BJ (cell line): Measurements from ENCODE around the gene IRX2. TPM values are rescaled to one million over a fixed set of nuclear protein-coding genes. Genes with fewer than 3 reads are reported as not detected.

Experiments
- CTCF ChIA-PET: fragments of 350-600 bp; formaldehyde crosslinking; extraction: SDS; loops from one replicate; lab custom pipeline; 2021; ENCODE audit warnings: antibody characterized with exemption, inconsistent platforms; lab: Yijun Ruan, JAX
- POLR2A ChIA-PET: fragments of 300-600 bp; sonication (Branson Sonifier 250); formaldehyde crosslinking; extraction: SDS; loops from one replicate; lab custom pipeline; 2021; ENCODE audit warnings: antibody characterized with exemption; lab: Charles Lee
- DNase-seq: peaks from one replicate; pipeline ENCODE4 v3.0.0-alpha.2; 2011; ENCODE audit warnings: low read depth
- H3K27me3 ChIP-seq: 2 replicates; pipeline ENCODE4 v1.6.0; 2011; ENCODE audit warnings: low read length; ENCODE audit not compliant: control insufficient read depth, insufficient read depth
- H3K36me3 ChIP-seq: 2 replicates; pipeline ENCODE4 v1.5.1; 2011; ENCODE audit warnings: low read length; ENCODE audit not compliant: control insufficient read depth, insufficient read depth
- H3K4me3 ChIP-seq: 2 replicates; pipeline ENCODE4 v1.5.1; 2011; ENCODE audit warnings: low read depth, mild to moderate bottlenecking, control low read depth, low read length
- polyA plus RNA-seq: library from polyadenylated mRNA; depleted of rRNA; stranded (reverse); fragments of >200 nt; gene quantifications from 2 replicates; pipeline ENCODE4 v1.2.3, GENCODE V29; 2011
- TF ChIP-seq, protein P1 (sequence below): IDR thresholded peaks from 2 replicates; pipeline ENCODE4 v1.5.1; 2011; ENCODE audit warnings: low read depth, mild to moderate bottlenecking, control low read depth, inconsistent platforms, low read length, moderate library complexity; ENCODE audit not compliant: insufficient read depth

IRX2 gene
- polyA plus RNA-seq, 1 experiment = 1.8 TPM

DNA sequence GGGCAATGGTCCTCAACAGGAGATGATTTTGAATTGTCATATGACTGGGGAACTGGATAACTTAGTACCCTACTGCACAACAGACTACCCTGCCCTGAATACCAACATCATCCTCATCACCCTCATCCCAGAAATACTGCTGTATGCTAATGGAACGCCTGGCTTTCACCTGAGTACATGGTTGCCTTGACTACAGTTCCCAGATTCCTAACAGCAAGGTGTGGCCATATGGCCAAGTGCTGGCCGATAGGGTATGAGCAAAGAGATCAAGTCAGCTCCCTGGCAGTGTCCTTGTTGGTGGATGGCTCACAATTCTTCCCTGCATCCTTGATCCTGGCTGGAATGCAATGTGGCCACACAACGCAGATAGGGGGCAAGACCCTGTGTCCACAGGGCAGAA, 31.2 kb upstream of the IRX2 start:
- ChIA-PET CTCF (no interaction called here), POLR2A (no interaction called here)
- H3K36me3 ChIP-seq = no peaks in the 10 kb centered on the region
- DNase-seq = no peak
- TF ChIP-seq, protein P1, sequence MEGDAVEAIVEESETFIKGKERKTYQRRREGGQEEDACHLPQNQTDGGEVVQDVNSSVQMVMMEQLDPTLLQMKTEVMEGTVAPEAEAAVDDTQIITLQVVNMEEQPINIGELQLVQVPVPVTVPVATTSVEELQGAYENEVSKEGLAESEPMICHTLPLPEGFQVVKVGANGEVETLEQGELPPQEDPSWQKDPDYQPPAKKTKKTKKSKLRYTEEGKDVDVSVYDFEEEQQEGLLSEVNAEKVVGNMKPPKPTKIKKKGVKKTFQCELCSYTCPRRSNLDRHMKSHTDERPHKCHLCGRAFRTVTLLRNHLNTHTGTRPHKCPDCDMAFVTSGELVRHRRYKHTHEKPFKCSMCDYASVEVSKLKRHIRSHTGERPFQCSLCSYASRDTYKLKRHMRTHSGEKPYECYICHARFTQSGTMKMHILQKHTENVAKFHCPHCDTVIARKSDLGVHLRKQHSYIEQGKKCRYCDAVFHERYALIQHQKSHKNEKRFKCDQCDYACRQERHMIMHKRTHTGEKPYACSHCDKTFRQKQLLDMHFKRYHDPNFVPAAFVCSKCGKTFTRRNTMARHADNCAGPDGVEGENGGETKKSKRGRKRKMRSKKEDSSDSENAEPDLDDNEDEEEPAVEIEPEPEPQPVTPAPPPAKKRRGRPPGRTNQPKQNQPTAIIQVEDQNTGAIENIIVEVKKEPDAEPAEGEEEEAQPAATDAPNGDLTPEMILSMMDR = no peak
- H3K4me3 ChIP-seq = no peak overlapping the region
- H3K27me3 ChIP-seq = no peaks in the 10 kb centered on the region

DNA sequence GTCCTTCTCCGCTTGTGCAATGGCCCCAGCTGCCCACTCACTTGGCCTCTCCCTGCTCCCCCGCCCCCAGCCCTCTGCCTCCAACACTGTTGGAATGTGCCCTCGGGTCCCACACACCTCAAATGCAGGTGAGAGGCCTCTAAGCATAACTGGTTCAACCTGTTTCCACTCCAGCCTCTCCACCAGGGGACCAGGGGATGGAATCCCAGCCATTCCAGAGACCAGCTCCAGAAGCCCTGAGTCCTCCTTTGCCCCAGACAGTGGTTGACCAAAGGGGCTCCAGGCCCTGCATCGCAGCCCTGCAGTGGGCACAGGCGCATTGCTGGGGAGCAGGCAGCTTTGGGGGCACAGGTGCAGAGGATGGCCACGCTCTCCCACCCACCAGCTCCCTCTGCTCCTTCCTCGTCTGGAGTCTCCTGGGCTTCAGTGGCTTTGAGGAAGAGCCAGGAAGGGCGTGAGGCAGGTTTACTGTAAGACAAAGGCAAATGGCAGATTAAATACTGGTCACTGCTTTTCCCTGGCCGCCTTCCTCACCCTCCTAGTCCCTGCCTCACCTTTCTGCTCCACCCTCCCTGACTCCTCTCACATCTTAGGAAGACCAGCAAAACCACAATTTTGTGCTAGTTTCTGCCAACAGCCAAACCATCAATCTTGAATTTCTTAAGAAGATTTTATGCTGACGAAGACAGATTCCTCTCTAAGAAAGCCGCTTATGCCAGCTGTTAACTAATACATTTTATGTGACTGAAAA, 29.1 kb upstream of the IRX2 start:
- DNase-seq = no peak
- ChIA-PET CTCF (interaction anchor here (0.6 kb wide), 1 partner anchor 1387 kb away, joined by 3 read pairs; no protein-coding TSS in a partner anchor), POLR2A (no interaction called here)
- TF ChIP-seq, protein P1 = no peak
- Histone ChIP-seq H3K36me3 (no peaks in the 10 kb centered on the region), H3K27me3 (no peaks in the 10 kb centered on the region), H3K4me3 (no peak overlapping the region)

DNA sequence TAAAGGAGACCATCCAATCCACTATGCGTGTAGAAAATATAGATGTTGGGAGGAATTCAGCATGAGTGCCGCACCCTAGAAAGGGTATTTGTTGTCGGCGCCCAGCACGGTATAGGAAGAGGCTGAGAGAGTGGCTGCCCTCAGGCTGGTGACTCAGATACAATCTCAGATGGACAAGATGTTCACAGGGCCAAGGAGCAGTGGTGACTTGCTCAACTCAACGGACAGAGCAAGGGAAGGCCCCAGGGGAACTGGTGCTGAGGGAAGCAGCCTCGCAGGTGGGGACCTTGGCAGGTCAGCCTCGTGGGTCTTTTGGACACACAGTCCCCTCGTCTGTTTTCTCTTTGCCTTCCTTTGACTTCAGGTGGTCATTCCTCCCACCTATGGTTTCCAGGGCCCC, 28.0 kb upstream of the IRX2 start:
- H3K36me3 ChIP-seq = no peaks in the 10 kb centered on the region
- ChIA-PET CTCF (no interaction called here), POLR2A (no interaction called here)
- H3K4me3 ChIP-seq = no peak overlapping the region
- TF ChIP-seq, protein P1 = no peak
- no peaks in the 10 kb centered on the region for H3K27me3 ChIP-seq
- no peak for DNase-seq

DNA sequence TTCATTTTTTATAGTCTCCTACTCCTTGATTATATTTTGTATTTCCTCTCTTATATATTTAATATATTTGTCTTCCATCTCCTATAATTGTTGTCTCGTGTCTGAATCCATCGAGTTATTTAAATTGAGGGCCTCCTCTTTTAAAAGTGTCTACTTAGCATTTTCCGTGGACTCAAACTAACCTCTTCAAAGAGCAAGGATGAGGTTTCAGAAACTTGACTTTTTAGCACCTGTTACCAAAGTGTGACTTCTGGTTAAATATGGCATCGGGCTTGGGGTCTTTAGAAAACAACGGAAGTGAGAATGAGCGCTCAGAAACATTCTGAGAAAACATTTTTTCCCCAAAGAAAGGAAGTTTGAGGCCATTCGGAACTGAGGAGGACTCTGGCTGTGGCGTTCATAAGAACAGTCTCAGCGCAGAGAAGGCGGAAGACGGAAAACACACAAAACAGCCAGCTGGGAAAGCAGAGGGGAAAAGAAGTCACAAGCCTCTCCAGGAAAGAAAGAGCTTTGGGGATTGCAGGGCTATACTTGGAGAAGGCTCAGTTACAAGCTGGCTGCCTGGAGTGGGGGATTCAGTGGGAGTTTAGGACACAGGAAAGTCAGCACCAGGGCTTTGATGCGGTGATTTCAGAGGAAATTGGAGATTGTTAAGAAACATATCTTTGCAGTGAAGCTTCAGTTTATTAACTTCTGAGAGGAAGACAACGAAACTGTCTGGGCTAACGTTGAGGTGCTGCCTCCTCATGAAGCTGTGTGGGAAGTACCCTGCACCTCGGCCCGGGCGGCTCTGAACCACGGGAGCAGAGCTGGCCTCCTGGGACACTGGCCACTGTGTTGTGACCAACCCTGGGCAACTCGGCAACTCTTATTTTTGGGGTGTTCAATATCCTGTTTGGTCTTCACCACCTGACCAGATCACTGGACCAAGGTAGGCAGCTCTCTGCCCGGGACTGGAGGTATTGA, 25.1 kb upstream of the IRX2 start:
- Histone ChIP-seq H3K36me3 (no peaks in the 10 kb centered on the region), H3K27me3 (no peaks in the 10 kb centered on the region), H3K4me3 (no peak overlapping the region)
- TF ChIP-seq, protein P1 = no peak
- CTCF ChIA-PET = no interaction called here
- POLR2A ChIA-PET = no interaction called here
- DNase-seq = no peak

DNA sequence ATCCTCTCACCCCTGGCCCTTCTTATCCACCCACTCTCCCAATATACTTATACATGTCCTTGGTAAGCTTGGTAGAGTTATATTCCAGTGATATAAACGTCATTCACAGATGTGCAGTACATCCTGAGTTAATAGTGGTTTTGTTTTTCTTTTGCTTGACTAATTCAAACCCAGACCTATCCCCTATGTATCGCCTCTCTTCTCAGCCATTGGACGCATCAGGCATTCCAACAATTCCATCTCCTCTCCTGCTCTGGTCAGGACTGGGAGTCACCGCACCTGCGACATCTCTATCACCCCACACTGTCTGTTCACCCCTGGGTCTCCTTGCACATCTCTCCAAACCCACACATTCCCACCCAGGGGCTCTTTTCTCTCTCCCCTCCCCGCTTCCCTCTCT, 21.9 kb upstream of the IRX2 start:
- H3K4me3 ChIP-seq = no peak overlapping the region

More for the DNA sequence above, 21.9 kb upstream of the IRX2 start:
- TF ChIP-seq, protein P1 = no peak
- DNase-seq = no peak
- CTCF ChIA-PET = no interaction called here
- no peaks in the 10 kb centered on the region for H3K36me3 ChIP-seq
- H3K27me3 ChIP-seq = no peaks in the 10 kb centered on the region
- POLR2A ChIA-PET = no interaction called here
